ENCODE results near the gene MRNIP.
"Not testable (repeated sequence)": the region's sequence is repeated elsewhere in the genome, so short reads cannot be mapped to it uniquely, and the experiment has no call there.

Gene MRNIP

GRCh38 chr5:179875741-179876609 lies 17.4 kb upstream of the MRNIP start:
- no peaks in the 10 kb centered on the region for H3K27me3 ChIP-seq (ENCODE audit: control insufficient read depth, insufficient read depth, low read length)
- H3K36me3 ChIP-seq (ENCODE audit: control insufficient read depth, insufficient read depth, low read length) = peaks cover 70% of the 10 kb centered on the region
- no peak overlapping the region for H3K4me3 ChIP-seq (ENCODE audit: low read depth, low read length)
- H3K9me3 ChIP-seq (ENCODE audit: control insufficient read depth, insufficient read depth, low read length) = no peaks in the 10 kb centered on the region
- no peak overlapping the region for H3K27ac ChIP-seq (ENCODE audit: low read depth, low read length)
- H3K9ac ChIP-seq (ENCODE audit: low read depth, low read length) = no peak overlapping the region
- no peaks in the 10 kb centered on the region for H3K4me1 ChIP-seq (ENCODE audit: control insufficient read depth, insufficient read depth, low read length)

- no peaks in the 10 kb centered on the region for H3K27me3 ChIP-seq (ENCODE audit: control insufficient read depth, insufficient read depth, low read length)
- H3K4me1 ChIP-seq (ENCODE audit: control insufficient read depth, insufficient read depth, low read length) = no peaks in the 10 kb centered on the region
- H3K36me3 ChIP-seq (ENCODE audit: control insufficient read depth, insufficient read depth, low read length) = peaks cover 73% of the 10 kb centered on the region
- H3K9ac ChIP-seq (ENCODE audit: low read depth, low read length) = no peak overlapping the region
- no peak overlapping the region for H3K4me3 ChIP-seq (ENCODE audit: low read depth, low read length)
- no peak overlapping the region for H3K27ac ChIP-seq (ENCODE audit: low read depth, low read length)
- no peaks in the 10 kb centered on the region for H3K9me3 ChIP-seq (ENCODE audit: control insufficient read depth, insufficient read depth, low read length)
These were observed 16.1 kb upstream of the MRNIP start for GRCh38 chr5:179874536-179875292.

GRCh38 chr5:179874136-179874535 lies 15.5 kb upstream of the MRNIP start:
- H3K27ac ChIP-seq (ENCODE audit: low read depth, low read length) = no peak overlapping the region
- no peak overlapping the region for H3K4me3 ChIP-seq (ENCODE audit: low read depth, low read length)
- H3K27me3 ChIP-seq (ENCODE audit: control insufficient read depth, insufficient read depth, low read length) = no peaks in the 10 kb centered on the region
- H3K9ac ChIP-seq (ENCODE audit: low read depth, low read length) = no peak overlapping the region
- no peaks in the 10 kb centered on the region for H3K9me3 ChIP-seq (ENCODE audit: control insufficient read depth, insufficient read depth, low read length)
- no peaks in the 10 kb centered on the region for H3K4me1 ChIP-seq (ENCODE audit: control insufficient read depth, insufficient read depth, low read length)
- H3K36me3 ChIP-seq (ENCODE audit: control insufficient read depth, insufficient read depth, low read length) = peaks cover 72% of the 10 kb centered on the region

- no peaks in the 10 kb centered on the region for H3K27me3 ChIP-seq (ENCODE audit: control insufficient read depth, insufficient read depth, low read length)
- H3K9me3 ChIP-seq (ENCODE audit: control insufficient read depth, insufficient read depth, low read length) = no peaks in the 10 kb centered on the region
- no peak overlapping the region for H3K9ac ChIP-seq (ENCODE audit: low read depth, low read length)
- H3K36me3 ChIP-seq (ENCODE audit: control insufficient read depth, insufficient read depth, low read length) = peaks cover 68% of the 10 kb centered on the region
- no peak overlapping the region for H3K4me3 ChIP-seq (ENCODE audit: low read depth, low read length)
- no peaks in the 10 kb centered on the region for H3K4me1 ChIP-seq (ENCODE audit: control insufficient read depth, insufficient read depth, low read length)
- no peak overlapping the region for H3K27ac ChIP-seq (ENCODE audit: low read depth, low read length)
These were observed 15.0 kb upstream of the MRNIP start for GRCh38 chr5:179873588-179874110.

- H3K9me3 ChIP-seq (ENCODE audit: control insufficient read depth, insufficient read depth, low read length) = no peaks in the 10 kb centered on the region
- no peaks in the 10 kb centered on the region for H3K4me1 ChIP-seq (ENCODE audit: control insufficient read depth, insufficient read depth, low read length)
- H3K36me3 ChIP-seq (ENCODE audit: control insufficient read depth, insufficient read depth, low read length) = peaks cover 62% of the 10 kb centered on the region
- no peak overlapping the region for H3K9ac ChIP-seq (ENCODE audit: low read depth, low read length)
- H3K4me3 ChIP-seq (ENCODE audit: low read depth, low read length) = no peak overlapping the region
- H3K27ac ChIP-seq (ENCODE audit: low read depth, low read length) = no peak overlapping the region
- H3K27me3 ChIP-seq (ENCODE audit: control insufficient read depth, insufficient read depth, low read length) = no peaks in the 10 kb centered on the region
These were observed 14.4 kb upstream of the MRNIP start for GRCh38 chr5:179872828-179873575.

- peaks cover 57% of the 10 kb centered on the region for H3K36me3 ChIP-seq (ENCODE audit: control insufficient read depth, insufficient read depth, low read length)
- no peaks in the 10 kb centered on the region for H3K9me3 ChIP-seq (ENCODE audit: control insufficient read depth, insufficient read depth, low read length)
- no peak overlapping the region for H3K27ac ChIP-seq (ENCODE audit: low read depth, low read length)
- no peak overlapping the region for H3K4me3 ChIP-seq (ENCODE audit: low read depth, low read length)
- H3K27me3 ChIP-seq (ENCODE audit: control insufficient read depth, insufficient read depth, low read length) = no peaks in the 10 kb centered on the region
- H3K4me1 ChIP-seq (ENCODE audit: control insufficient read depth, insufficient read depth, low read length) = no peaks in the 10 kb centered on the region
- H3K9ac ChIP-seq (ENCODE audit: low read depth, low read length) = no peak overlapping the region
These were observed 13.6 kb upstream of the MRNIP start for GRCh38 chr5:179872055-179872827.

GRCh38 chr5:179871533-179871932 lies 12.9 kb upstream of the MRNIP start:
- H3K4me3 ChIP-seq (ENCODE audit: low read depth, low read length); H3K27me3 ChIP-seq (ENCODE audit: control insufficient read depth, insufficient read depth, low read length); H3K9me3 ChIP-seq (ENCODE audit: control insufficient read depth, insufficient read depth, low read length); H3K4me1 ChIP-seq (ENCODE audit: control insufficient read depth, insufficient read depth, low read length); H3K9ac ChIP-seq (ENCODE audit: low read depth, low read length); H3K27ac ChIP-seq (ENCODE audit: low read depth, low read length): not testable (repeated sequence)
- H3K36me3 ChIP-seq (ENCODE audit: control insufficient read depth, insufficient read depth, low read length) = peaks cover 62% of the 10 kb centered on the region

- no peak overlapping the region for H3K27ac ChIP-seq (ENCODE audit: low read depth, low read length)
- no peak overlapping the region for H3K9ac ChIP-seq (ENCODE audit: low read depth, low read length)
- no peaks in the 10 kb centered on the region for H3K4me1 ChIP-seq (ENCODE audit: control insufficient read depth, insufficient read depth, low read length)
- H3K4me3 ChIP-seq (ENCODE audit: low read depth, low read length) = no peak overlapping the region
- peaks cover 58% of the 10 kb centered on the region for H3K36me3 ChIP-seq (ENCODE audit: control insufficient read depth, insufficient read depth, low read length)
- no peaks in the 10 kb centered on the region for H3K9me3 ChIP-seq (ENCODE audit: control insufficient read depth, insufficient read depth, low read length)
- no peaks in the 10 kb centered on the region for H3K27me3 ChIP-seq (ENCODE audit: control insufficient read depth, insufficient read depth, low read length)
These were observed 12.3 kb upstream of the MRNIP start for GRCh38 chr5:179870952-179871351.

- H3K9me3 ChIP-seq (ENCODE audit: control insufficient read depth, insufficient read depth, low read length) = no peaks in the 10 kb centered on the region
- no peak overlapping the region for H3K9ac ChIP-seq (ENCODE audit: low read depth, low read length)
- no peaks in the 10 kb centered on the region for H3K4me1 ChIP-seq (ENCODE audit: control insufficient read depth, insufficient read depth, low read length)
- no peak overlapping the region for H3K4me3 ChIP-seq (ENCODE audit: low read depth, low read length)
- H3K27me3 ChIP-seq (ENCODE audit: control insufficient read depth, insufficient read depth, low read length) = no peaks in the 10 kb centered on the region
- H3K36me3 ChIP-seq (ENCODE audit: control insufficient read depth, insufficient read depth, low read length) = peaks cover 55% of the 10 kb centered on the region
- H3K27ac ChIP-seq (ENCODE audit: low read depth, low read length) = no peak overlapping the region
These were observed 11.8 kb upstream of the MRNIP start for GRCh38 chr5:179870403-179870903.
